Measurements from ENCODE around the gene TADA2A. TPM values are rescaled to one million over a fixed set of nuclear protein-coding genes. Genes with fewer than 3 reads are reported as not detected.
A peak's percentile ranks its signal among the peaks of the same experiment; 100 is the strongest.

The TADA2A gene
- 10 to 100 TPM in 1 of 2 donors, 1 to 10 TPM in 1; 8.1 to 14.7 TPM for total RNA-seq

GRCh38 chr17:37406635-37407461 lies at the start of gene TADA2A, which contains the start of gene ACACA:
Gene TADA2A (plus strand): TSS chr17:37406886. CDS start chr17:37411366, 4,480 bp downstream.
Gene ACACA (minus strand): TSS chr17:37406836. CDS start chr17:37406299, 537 bp downstream.
- Histone ChIP-seq H3K4me3 (peak within 1 kb of the TSS; percentile 90), H3K36me3 (no peaks in the 10 kb centered on the region), H3K4me1 (ENCODE audit: control insufficient read depth in 1 of 2, low read depth in 2 of 2) (peaks cover 13 to 25% of the 10 kb centered on the region in 2 donors), H3K9me3 (no peaks in the 10 kb centered on the region), H3K27me3 (replicated peaks; ENCODE audit: insufficient read depth) (no peaks in the 10 kb centered on the region), H3K27ac (peak within 1 kb of the TSS; percentile 89 to 95)
- ATAC-seq (ENCODE audit: insufficient number of reproducible peaks, low FRiP score, low read depth) = peak; percentile 77
- peak; percentile 14 for DNase-seq (ENCODE audit: low spot score)
- peak; percentile 20 for TF ChIP-seq CTCF (IDR thresholded peaks at IDR 0.05)

- no peak for ATAC-seq (ENCODE audit: insufficient number of reproducible peaks, low FRiP score, low read depth)
- no peaks in the 10 kb centered on the region for H3K9me3 ChIP-seq
- peak; percentile 7 for DNase-seq (ENCODE audit: low spot score)
- TF ChIP-seq CTCF (IDR thresholded peaks at IDR 0.05) = no peak
- peak overlapping the region; percentile 73 to 87 for H3K27ac ChIP-seq
- peaks cover 3 to 18% of the 10 kb centered on the region in 2 donors for H3K4me1 ChIP-seq (ENCODE audit: control insufficient read depth in 1 of 2, low read depth in 2 of 2)
- no peaks in the 10 kb centered on the region for H3K36me3 ChIP-seq
- peak overlapping the region; percentile 89 for H3K4me3 ChIP-seq
- no peaks in the 10 kb centered on the region for H3K27me3 ChIP-seq (replicated peaks; ENCODE audit: insufficient read depth)
Observed at GRCh38 chr17:37358098-37358829, 48.4 kb upstream of the TADA2A start.

GRCh38 chr17:37358830-37359681 lies 47.6 kb upstream of the TADA2A start:
- H3K4me1 ChIP-seq (ENCODE audit: control insufficient read depth in 1 of 2, low read depth in 2 of 2) = peaks cover 3 to 18% of the 10 kb centered on the region in 2 donors
- peak overlapping the region; percentile 73 to 87 for H3K27ac ChIP-seq
- H3K9me3 ChIP-seq = no peaks in the 10 kb centered on the region
- no peaks in the 10 kb centered on the region for H3K36me3 ChIP-seq
- DNase-seq (ENCODE audit: low spot score) = peak; percentile 79
- peak overlapping the region; percentile 89 for H3K4me3 ChIP-seq
- no peaks in the 10 kb centered on the region for H3K27me3 ChIP-seq (replicated peaks; ENCODE audit: insufficient read depth)
- peak; percentile 98 for ATAC-seq (ENCODE audit: insufficient number of reproducible peaks, low FRiP score, low read depth)
- no peak for TF ChIP-seq CTCF (IDR thresholded peaks at IDR 0.05)

GRCh38 chr17:37359682-37360188 lies 47.0 kb upstream of the TADA2A start:
- DNase-seq (ENCODE audit: low spot score) = peak; percentile 28
- no peak for ATAC-seq (ENCODE audit: insufficient number of reproducible peaks, low FRiP score, low read depth)

More at GRCh38 chr17:37359682-37360188, 47.0 kb upstream of the TADA2A start:
- Histone ChIP-seq H3K27me3 (replicated peaks; ENCODE audit: insufficient read depth) (no peaks in the 10 kb centered on the region), H3K27ac (peak overlapping the region; percentile 73 to 87), H3K4me1 (ENCODE audit: control insufficient read depth in 1 of 2, low read depth in 2 of 2) (peaks cover 3 to 18% of the 10 kb centered on the region in 2 donors), H3K9me3 (no peaks in the 10 kb centered on the region), H3K36me3 (no peaks in the 10 kb centered on the region), H3K4me3 (peak overlapping the region; percentile 89)
- no peak for TF ChIP-seq CTCF (IDR thresholded peaks at IDR 0.05)

Measured in thoracic aorta (tissue), 2 donors.